Lung microvascular endothelial cell (primary cell): ENCODE measurements around the gene RNF25. TPM values are rescaled to one million over a fixed set of nuclear protein-coding genes. Genes with fewer than 3 reads are reported as not detected.
A peak's percentile ranks its signal among the peaks of the same experiment; 100 is the strongest.

Experiments
- DNase-seq, 2 donors: peaks; one replicate each; pipeline versions ENCODE4 v3.0.0 to v3.0.0-alpha.2; 2010; ENCODE audit warnings: low read depth in 2 of 2
- total RNA-seq: library from RNA; depleted of rRNA; stranded (reverse); fragments of >200 nt; gene quantifications from 2 replicates; pipeline ENCODE4 v1.2.1, GENCODE V29; 2014

RNF25 gene
- total RNA-seq, 1 donor from 2014 or later: 36.7 TPM

DNA sequence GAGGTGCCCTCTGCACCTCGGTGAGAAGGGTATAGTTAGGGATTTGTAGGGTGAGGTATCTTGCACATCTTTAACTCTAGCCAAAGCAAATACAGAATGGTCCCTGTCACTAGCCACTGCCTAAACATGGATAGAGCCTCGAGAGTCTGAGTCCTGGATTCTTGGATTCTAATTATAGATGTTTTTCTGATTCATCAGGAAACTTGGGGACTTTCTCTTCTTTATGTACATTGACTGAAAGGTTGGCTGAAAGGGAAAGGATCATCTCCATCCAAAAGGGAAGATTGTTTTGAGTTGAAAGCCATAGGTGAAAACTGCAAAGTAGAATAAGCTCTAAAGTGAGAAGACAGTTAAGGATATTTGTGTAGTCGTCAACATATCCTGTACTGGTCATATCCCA is 8.3 kb upstream of the RNF25 start:
- DNase-seq: no peak

DNA sequence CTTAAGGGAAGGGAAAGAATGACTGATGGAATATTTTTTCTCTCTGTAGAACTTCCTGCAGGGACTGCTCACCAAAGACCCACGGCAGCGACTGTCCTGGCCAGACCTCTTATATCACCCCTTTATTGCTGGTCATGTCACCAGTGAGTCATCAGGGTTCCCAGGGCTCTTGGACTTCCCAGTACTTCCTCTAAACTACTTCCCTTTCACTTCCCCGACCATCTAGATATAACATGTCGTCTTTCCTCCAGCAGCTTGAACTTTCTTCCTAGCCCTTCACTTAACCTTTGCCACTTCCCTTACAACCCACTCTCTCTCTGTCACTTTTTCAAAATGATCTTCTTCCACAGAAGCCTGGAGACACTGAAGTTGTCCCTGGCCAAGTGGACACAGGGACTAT is 7.3 kb upstream of the RNF25 start:
- peak in 1 of 2 donors; percentile 56 for DNase-seq

DNA sequence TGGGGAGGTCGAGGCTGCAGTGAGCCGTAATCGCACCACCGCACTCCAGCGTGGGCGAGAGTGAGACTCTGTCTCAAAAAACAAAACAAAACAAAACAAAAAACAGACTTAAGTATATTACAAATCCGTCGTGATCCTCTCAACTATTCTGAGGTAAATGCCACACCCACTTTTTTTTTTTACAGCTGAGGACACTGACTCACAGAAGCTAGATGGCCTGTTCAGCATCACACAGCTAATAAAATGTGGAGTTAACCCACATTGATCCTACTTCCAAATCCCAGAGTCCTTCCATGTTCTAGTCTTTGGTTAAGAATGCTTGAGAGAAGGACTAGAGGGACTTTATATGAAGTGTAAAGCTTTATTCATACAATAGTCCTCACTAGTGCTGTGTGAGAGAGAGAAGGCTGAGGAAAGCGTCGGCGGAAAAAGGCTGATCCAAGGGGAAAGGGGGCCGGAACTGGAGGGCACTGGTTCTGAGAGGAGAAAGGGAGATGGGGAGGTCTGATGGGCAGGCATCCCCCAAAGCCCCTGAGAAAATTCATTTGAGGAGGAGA is 627 bp downstream of the RNF25 start:
- DNase-seq: peak in 1 of 2 donors; percentile 24

DNA sequence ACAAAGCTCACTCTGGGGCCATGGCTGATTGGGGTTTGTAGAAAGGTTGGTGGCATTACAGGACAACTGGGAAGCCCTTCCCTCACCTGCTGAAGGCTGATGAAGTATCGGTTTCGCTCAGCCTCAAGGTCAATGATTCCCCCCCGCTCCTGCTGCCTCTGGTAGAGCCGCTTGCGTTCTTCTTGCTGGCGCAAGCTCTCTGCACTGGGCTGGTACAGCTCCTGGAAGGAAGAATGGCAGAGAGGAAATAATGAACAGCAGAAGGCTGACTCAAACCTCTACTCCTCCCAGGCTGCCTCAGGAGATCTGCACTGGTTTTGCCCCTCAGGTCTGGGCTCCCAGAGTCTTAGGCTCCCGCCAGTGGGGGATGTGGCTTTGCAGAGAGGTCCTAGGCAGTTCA is 7.1 kb downstream of the RNF25 start:
- no peak for DNase-seq

DNA sequence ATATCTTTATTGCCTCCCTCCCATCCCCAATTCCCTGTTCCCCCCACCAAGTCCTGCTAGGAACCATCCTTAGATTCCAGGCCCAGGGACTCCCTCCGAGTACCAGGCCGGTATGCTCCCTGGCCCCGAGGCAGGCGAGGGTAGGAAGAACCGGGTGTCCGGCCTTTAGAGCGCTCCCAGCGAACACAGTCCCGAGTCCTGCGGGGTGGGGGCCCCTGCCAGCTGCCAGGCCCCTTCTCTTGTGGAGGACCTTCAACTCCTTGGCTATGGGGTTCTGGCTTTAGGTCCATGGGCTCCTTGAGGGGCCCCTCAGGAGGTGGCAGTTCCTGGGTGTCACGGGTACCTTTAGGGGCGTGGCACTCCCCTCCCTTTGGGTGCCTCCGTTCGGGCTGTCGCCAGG is 7.9 kb downstream of the RNF25 start:
- DNase-seq: no peak

DNA sequence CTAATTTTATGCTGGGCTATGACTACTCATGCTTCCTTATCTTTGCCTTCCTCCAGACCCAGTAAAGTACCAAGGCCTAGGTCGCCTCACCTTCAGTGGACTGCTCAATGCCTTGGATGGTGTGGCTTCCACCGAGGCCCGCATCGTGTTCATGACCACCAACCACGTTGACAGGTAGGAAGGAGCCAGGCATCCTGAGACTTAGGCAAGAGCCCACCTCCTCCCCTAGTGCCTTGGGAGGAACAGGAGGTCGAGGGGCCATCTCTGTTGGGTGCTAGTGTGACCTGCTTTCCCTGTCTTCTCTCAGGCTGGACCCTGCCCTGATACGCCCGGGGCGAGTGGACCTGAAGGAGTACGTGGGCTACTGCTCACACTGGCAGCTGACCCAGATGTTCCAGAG is 9.0 kb downstream of the RNF25 start:
- no peak for DNase-seq

DNA sequence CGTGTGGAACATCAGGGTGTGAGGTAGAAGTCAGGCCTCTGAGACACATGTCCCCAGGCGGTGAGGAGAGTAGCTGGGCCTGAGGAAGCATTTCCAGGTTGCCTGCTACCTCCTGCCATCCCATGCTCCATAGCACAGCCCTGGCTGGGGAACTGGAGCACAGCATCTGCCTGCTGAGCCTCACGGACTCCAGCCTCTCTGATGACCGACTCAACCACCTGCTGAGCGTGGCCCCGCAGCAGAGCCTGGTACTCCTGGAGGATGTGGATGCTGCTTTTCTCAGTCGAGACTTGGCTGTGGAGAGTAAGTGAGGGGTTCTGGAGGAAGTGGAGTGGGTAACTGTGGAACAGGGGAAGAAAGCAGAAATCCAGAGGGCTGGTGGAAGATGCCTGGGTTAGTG is 9.4 kb downstream of the RNF25 start:
- no peak for DNase-seq

DNA sequence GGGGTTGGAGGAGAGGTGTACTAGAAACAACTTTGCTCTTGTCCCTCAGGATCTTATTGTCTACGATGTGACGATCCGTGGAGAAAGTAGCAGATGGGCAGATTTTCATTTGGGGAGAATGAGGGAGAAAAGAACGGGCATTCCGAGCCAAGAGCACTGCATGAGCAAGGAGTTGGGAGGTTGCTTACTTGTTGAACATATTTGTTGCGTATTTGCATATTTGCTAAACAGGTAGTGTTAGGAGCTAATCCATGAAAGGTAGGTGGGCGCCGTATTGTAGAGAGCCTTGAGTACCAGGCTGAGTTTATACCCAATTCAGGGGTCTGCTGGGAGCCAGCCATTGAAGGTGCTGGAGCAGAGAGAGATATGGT is 11.8 kb downstream of the RNF25 start:
- DNase-seq: no peak

DNA sequence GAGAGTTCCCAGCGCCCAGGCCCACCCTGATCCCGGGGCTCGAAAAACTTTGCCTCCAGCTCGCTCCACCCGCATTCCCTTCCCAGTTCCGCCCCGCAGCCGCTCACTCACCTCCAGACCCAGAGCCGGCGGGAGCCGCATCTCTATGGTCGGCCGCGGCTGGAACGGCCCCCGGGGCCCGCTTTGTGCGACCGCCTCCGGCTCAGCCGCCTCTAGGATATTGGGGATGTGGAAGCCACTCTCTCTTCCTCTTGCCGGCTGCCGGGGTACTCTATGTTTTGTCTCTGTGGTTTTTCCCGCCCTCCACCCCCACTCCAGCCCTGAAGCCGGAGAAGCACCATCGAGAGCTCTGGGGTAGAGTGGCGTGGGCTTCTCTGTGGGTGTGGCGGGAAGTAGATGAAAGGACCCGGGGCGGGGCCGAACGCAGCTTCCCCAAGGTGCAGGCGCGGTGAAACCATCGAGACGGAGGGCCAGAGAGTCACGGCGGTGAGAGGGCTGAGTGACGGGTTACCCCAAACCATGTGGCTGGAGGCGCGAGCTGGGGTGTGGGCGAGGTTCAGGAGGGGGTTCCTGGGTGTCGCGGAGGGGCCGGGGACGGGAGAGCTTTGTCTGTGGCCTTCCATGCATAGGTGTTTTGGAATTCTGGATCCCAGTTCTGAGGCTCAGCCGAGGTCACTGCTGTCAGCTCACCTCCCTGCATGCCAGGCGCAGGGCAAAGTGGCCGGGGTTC is 12.4 kb downstream of the RNF25 start, which contains the start of the genes BCS1L and ZNF142:
Gene BCS1L (plus strand): TSS at position 426 of the 730 bp plus-strand sequence. CDS start 1,305 bp downstream, outside the sequence.
Gene ZNF142 (minus strand): TSS at position 366 of the 730 bp plus-strand sequence. CDS start 3,194 bp downstream, outside the sequence.
- DNase-seq: peak; percentile 85 to 89

DNA sequence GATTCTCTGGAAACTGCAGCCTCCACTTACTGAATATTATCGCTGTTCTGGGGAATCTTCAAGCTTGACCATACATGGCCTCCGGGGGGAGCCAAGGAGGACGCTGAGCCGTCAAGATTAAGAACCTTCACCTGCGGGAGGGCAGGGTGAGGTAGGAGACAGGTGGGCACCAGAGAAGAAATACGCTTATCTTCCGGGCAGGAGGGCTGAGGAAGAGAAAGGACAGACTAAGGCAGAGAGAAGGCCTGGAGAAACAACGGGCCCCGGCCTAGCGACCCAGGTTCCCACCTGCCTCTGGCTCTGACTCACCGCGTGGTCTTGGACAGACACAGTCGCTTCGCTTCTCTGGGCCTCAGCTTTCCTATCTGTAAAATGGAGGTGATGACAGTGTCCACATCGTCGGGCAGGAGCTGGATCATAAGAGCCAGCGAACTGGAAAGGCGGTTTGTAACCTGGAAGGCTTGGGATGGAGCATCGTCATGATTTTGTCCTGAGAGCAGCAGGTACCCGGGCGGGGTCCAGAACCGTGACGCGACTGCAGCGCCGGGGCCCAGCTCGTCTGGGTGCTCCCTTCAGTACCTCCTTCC is 13.0 kb downstream of the RNF25 start:
- peak in 1 of 2 donors; percentile 54 for DNase-seq

DNA sequence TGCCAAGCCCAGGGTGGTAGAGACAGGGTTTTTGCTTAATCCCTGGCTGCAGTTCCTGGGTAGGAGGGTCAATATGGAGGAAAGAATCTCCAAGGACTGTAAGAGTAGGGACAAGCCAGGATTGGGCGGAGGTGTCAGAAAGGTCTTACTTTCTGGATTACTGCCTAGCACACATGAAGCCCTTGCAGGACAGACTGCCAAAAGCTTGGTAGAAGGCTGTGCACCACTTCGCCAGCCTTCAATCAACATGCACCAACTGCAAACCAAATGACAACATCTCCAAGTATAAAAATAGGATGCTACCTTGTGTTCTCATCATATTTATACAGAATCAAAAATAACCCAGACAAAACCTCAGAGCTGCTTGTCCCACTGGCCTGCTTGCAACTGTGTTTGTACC is 16.1 kb downstream of the RNF25 start:
- DNase-seq: no peak

DNA sequence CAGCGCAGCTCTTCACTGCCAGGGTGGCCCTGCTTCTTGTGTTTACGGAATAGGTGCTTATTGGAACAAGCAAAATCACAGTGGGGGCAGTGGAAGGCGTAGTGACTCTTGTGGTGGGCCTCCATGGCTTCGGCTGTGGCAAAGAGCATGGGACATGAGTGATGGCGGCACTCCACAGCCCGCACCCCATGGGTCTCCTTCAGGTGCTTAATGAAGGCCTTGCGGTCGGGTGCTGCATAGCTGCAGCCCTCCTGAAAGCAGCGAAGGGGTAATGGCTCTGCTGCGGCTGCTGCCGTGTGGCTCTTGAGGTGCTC is 23.1 kb downstream of the RNF25 start:
- no peak for DNase-seq

DNA sequence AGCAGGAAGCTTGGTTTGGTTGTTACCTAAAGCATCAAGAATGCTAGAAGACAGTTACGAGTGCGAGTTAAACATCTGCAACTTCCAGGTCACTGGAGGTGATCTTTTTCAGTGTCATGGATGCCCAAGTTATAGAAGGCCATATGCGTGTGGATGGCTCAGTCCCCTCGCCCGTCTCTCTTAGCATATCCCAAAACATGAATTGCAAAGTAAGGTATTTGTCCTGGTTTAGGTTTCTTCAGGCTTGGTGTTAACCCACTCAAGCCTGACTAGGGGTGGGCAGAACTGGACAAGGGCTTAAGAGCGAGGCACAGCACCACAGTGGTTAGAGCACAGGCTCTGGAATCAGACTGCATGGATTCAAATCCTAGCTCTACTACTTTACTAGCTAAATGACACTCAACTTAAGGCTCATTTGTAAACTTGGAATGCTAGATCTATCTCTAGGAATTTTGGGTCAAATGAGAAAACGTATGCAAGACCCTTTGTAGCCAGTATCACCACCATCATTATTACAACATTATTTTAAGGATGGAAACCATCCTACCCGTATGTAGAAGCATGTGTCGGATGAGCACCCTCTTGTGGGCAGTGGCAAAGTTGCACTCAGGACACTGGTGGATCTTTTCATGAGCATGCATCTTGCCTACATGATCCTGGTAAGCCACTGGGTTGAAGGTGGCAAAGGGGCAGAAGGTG is 23.6 kb downstream of the RNF25 start:
- peak; percentile 80 to 82 for DNase-seq

DNA sequence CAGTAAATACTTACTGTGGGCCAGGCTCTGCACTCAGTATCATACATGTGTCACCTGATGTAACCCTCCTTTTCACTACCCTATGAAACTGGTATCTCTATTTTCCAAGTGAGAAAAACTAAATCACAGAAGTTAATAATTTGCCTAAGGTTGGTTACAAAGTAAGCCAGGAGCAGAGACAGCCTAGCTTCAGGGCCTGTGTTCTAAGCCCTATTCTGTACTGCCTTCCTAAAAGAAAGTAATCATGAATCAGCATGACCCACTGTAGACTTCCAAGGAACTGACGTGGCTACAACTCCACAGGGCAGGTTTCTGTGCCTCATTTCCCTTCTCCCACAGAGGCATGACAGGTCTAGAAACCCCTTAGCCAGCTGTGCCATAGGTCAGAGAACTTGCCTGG is 26.7 kb downstream of the RNF25 start:
- peak in 1 of 2 donors; percentile 91 for DNase-seq

DNA sequence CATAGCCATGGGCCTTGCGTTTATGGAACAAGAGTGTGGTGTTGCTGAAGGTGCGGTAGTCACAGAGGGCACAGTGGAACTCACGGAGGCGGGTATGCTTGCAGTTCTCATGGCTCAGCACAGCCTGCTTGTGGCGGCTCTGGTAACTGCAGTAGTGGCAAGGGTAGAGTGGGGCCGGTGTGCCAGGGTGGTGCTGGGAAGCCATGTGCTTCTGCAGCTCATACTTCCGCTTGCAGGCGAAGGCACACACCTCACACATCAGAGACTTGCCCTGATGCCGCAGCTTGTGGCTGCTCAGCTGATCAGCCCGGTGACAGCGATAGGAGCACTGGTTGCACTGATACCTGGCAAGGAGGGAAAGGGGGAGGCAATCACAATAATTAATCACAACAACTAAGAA is 27.1 kb downstream of the RNF25 start:
- DNase-seq: peak in 1 of 2 donors; percentile 19

DNA sequence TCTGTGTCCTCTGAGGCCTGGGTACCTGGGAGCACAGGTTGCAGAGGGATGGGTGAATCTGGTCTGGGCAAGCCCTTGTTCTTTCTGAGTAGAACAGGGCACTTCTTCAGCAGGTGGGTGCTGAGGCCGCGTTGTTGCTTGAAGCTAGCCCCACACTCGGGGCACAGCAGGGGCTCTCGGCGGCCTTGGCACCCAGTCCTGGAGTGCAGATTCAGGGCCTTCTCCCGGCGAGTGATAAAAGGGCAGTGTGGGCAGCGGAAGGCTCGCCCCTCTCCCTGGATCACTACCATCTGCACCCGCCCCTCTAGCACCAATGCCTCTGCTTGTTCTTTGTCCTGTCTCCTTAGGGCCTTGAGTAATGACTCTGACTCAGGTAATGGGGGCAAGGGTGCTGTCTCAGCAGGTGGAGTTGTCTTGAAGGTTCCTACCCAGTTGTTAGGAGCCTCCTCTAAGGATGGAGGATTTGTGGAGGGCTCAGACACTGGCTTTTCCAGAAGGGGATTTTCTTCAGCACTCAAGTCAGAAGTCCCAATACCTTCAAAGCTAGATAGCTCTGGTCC is 28.0 kb downstream of the RNF25 start:
- DNase-seq: no peak

DNA sequence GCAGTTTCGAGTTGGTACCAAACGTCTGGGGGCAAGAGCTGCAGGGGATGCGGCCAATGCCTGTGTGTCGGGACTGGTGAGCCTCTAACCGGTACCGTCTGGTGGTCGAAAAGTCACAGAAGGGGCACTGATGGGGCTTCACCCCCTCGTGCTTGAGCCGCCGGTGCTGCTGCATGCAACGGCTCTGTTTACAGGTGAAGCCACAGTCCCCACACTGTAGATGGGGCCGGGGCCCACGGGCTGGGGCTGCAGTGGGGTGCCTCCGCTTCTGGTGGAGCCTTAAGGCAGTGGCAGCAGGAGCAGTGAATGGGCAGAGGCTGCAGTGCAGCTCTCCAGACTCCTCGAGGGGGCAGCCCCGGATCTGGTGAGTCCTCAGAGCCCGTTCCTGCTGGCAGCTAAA is 29.0 kb downstream of the RNF25 start:
- DNase-seq: no peak

DNA sequence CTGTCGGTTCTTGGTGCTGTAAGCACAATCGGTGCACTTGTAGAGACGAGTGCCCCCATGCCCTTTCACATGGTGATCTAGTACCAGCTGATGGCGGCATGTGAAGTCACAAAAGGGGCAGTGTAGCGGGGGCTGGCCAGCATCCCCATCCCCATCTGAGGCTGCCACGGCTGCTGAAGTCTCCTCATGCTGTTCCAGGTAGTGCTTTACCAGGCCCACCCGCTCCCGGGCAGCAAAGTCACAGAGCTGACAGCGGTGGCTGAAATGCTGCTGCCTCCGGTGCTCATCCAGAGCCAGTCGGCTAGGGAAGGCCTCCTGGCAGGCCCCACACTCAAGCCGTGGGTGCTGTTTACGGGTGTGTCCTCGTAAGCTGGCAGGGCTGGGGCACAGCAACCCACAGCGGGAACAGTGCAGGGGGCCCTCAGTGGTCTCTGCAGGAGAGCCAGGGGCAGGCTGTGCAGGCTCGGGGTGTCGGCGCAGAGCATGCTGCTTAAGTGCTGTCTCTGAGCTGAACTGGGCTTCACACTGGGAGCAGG is 29.6 kb downstream of the RNF25 start:
- no peak for DNase-seq

DNA sequence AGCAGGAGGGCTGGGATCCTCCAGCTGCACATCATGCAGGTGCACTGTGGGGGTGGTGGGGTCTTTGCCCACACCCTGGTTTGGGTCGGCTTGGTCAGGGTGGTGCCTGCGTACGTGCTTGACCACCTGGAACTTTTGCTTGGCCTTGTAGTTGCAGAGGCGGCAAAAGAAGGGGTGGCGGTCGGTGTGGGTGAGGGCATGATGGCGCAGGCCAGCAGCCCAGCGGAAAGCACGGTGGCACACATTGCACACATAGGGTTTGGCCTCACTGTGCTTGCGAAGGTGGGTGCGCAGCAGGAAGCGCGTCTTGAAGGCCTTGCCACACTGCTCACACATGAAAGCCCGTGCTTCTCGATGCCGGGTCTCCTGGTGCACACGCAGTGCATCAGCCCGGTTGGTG is 33.4 kb downstream of the RNF25 start:
- DNase-seq: no peak

DNA sequence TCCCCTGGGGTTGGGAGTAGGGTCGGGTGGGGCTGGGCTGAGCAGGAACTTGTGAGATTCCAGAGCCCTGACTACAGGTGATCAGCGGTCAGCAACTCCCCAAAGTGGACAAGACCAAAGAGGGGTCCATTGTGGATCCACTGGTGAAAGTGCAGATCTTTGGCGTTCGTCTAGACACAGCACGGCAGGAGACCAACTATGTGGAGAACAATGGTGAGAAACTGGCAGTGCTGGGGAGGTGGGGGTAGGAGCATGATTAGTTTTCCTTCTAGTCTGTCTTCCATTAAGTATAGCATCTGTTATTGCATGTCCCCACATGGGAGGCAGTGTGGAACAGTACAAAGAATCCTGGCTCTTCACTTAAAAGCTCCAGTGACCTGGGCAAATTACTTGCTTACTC is 36.1 kb downstream of the RNF25 start:
- no peak for DNase-seq

DNA sequence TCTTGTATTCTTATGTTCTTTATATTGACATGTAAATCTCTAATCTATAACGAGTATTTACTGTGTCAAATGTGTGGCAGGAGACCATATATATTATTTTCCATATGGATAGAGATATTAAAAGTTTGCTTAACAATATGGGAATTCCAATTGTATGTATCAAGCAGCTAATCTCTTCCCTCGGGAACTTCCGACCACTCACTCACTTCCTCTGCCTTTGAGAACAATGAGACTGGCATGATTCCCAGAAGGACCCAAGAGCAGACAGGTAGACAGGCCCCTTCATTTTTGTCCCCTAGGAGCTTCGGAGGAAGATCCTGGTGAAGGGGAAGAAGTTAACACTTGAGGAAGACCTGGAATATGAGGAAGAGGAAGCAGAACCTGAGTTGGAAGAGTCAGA is 40.0 kb downstream of the RNF25 start:
- DNase-seq: peak; percentile 70 to 95

DNA sequence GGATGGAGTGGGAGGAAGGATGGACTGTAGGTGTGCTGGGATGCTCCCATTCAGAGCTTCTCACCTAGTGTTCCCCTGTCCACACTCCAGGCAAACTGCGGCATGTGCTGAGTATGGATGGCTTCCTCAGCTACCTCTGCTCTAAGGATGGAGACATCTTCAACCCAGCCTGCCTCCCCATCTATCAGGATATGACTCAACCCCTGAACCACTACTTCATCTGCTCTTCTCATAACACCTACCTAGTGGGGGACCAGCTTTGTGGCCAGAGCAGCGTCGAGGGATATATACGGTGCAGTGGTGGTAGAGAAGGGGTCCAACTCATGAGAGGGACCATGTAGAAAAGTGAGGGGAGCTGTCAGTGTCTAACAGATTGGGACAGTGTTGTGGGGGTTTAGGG is 43.9 kb downstream of the RNF25 start:
- DNase-seq: peak in 1 of 2 donors; percentile 18
